ENCODE results near the gene SUN2. TPM values are rescaled to one million over a fixed set of nuclear protein-coding genes. Genes with fewer than 3 reads are reported as not detected.

SUN2 gene
- polyA plus RNA-seq, 3 donors: 95.8 to 159 (median 97.8) TPM

GRCh38 chr22:38705235-38706100 lies 50.3 kb downstream of the SUN2 start, which contains the start of gene GTPBP1:
Gene GTPBP1, plus strand, starts transcription at chr22:38705944. Its CDS starts 12 bp downstream, at chr22:38705956.
- Histone ChIP-seq H3K9me3 (replicated peaks in 1 of 2; ENCODE audit: control insufficient read depth in 1 of 2, insufficient read depth in 1 of 2, low read length in 2 of 2) (no peaks in the 10 kb centered on the region), H2AFZ (ENCODE audit: insufficient read depth, low read depth, low read length, poor library complexity, severe bottlenecking) (peak within 1 kb of the TSS; percentile 44), H3K4me1 (ENCODE audit: control insufficient read depth in 1 of 2, insufficient read depth in 2 of 2, low read length in 2 of 2) (peaks cover 47 to 53% of the 10 kb centered on the region in 2 donors), H3K4me2 (replicated peaks; ENCODE audit: extremely low read depth, low read length, poor library complexity, severe bottlenecking) (peak within 1 kb of the TSS; percentile 88), H3K36me3 (replicated peaks in 1 of 2; ENCODE audit: control insufficient read depth in 1 of 2, insufficient read depth in 2 of 2, low read length in 2 of 2) (peaks cover 0 to 11% of the 10 kb centered on the region in 2 donors), H3K79me2 (ENCODE audit: insufficient read depth, low read length) (peaks cover 48% of the 10 kb centered on the region), H3K9ac (ENCODE audit: insufficient read depth, low read length, poor library complexity, severe bottlenecking) (peak within 1 kb of the TSS; percentile 94), H4K20me1 (ENCODE audit: insufficient read depth, low read length) (peaks cover 41% of the 10 kb centered on the region), H3K27me3 (ENCODE audit: control insufficient read depth in 2 of 2, insufficient read depth in 2 of 2, low read length in 2 of 2) (peaks cover 0 to 2% of the 10 kb centered on the region in 2 donors), H3K4me3 (replicated peaks in 1 of 3; ENCODE audit: low read depth in 2 of 3, low read length in 3 of 3) (peak within 1 kb of the TSS; percentile 87 to 98 (median 88)), H3K27ac (ENCODE audit: low read depth in 1 of 2, low read length in 2 of 2) (peak within 1 kb of the TSS; percentile 62 to 85)
- peaks cover 7 to 13% of the 10 kb centered on the region in 2 donors for H3K36me3 Mint-ChIP-seq
- DNase-seq: peak; percentile 100
- peak within 1 kb of the TSS; percentile 94 to 97 (median 95) for H3K27ac Mint-ChIP-seq
- H3K9me3 Mint-ChIP-seq: no peaks in the 10 kb centered on the region
- 0% methylated on average over 55 of the region's 55 CpGs for WGBS (ENCODE audit: insufficient coverage)
- peaks cover 50% of the 10 kb centered on the region for H3K4me1 Mint-ChIP-seq
- peaks cover 5 to 13% (median 8%) of the 10 kb centered on the region in 3 donors for H3K27me3 Mint-ChIP-seq (ENCODE audit: low read depth in 3 of 3)
- intact Hi-C loops (cut with micrococcal nuclease): loop anchor here (5.0 kb wide), 2 partner anchors 47 to 52 kb away; partner anchors contain the start of gene SUN2 (in 1 of the 2)
- TF ChIP-seq, protein P1, sequence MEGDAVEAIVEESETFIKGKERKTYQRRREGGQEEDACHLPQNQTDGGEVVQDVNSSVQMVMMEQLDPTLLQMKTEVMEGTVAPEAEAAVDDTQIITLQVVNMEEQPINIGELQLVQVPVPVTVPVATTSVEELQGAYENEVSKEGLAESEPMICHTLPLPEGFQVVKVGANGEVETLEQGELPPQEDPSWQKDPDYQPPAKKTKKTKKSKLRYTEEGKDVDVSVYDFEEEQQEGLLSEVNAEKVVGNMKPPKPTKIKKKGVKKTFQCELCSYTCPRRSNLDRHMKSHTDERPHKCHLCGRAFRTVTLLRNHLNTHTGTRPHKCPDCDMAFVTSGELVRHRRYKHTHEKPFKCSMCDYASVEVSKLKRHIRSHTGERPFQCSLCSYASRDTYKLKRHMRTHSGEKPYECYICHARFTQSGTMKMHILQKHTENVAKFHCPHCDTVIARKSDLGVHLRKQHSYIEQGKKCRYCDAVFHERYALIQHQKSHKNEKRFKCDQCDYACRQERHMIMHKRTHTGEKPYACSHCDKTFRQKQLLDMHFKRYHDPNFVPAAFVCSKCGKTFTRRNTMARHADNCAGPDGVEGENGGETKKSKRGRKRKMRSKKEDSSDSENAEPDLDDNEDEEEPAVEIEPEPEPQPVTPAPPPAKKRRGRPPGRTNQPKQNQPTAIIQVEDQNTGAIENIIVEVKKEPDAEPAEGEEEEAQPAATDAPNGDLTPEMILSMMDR (IDR thresholded peaks at IDR 0.05): no peak
- peak within 1 kb of the TSS; percentile 92 for H3K4me3 Mint-ChIP-seq

- no peaks in the 10 kb centered on the region for H3K9me3 Mint-ChIP-seq
- H3K4me3 ChIP-seq (replicated peaks in 1 of 3; ENCODE audit: low read depth in 2 of 3, low read length in 3 of 3): peak overlapping the region; percentile 22 to 63 (median 44)
- H3K9me3 ChIP-seq (replicated peaks in 1 of 2; ENCODE audit: control insufficient read depth in 1 of 2, insufficient read depth in 1 of 2, low read length in 2 of 2): no peaks in the 10 kb centered on the region
- H3K27me3 Mint-ChIP-seq (ENCODE audit: low read depth in 3 of 3): peaks cover 6 to 13% (median 8%) of the 10 kb centered on the region in 3 donors
- peak overlapping the region; percentile 7 for H2AFZ ChIP-seq (ENCODE audit: insufficient read depth, low read depth, low read length, poor library complexity, severe bottlenecking)
- H3K27ac Mint-ChIP-seq: peak overlapping the region; percentile 94 to 97 (median 95)
- 30% methylated on average over 6 of the region's 10 CpGs for WGBS (ENCODE audit: insufficient coverage)
- peaks cover 48% of the 10 kb centered on the region for H3K79me2 ChIP-seq (ENCODE audit: insufficient read depth, low read length)
- H3K4me1 Mint-ChIP-seq: peaks cover 53% of the 10 kb centered on the region
- peak overlapping the region; percentile 22 for H3K9ac ChIP-seq (ENCODE audit: insufficient read depth, low read length, poor library complexity, severe bottlenecking)
- peak overlapping the region; percentile 74 to 83 for H3K4me3 Mint-ChIP-seq
- peaks cover 2 to 13% of the 10 kb centered on the region in 2 donors for H3K36me3 Mint-ChIP-seq
- peak in 1 of 3 donors; percentile 34 for DNase-seq
- H4K20me1 ChIP-seq (ENCODE audit: insufficient read depth, low read length): peaks cover 34% of the 10 kb centered on the region
- H3K27ac ChIP-seq (ENCODE audit: low read depth in 1 of 2, low read length in 2 of 2): peak overlapping the region; percentile 62 to 79
- peaks cover 50 to 56% of the 10 kb centered on the region in 2 donors for H3K4me1 ChIP-seq (ENCODE audit: control insufficient read depth in 1 of 2, insufficient read depth in 2 of 2, low read length in 2 of 2)
- intact Hi-C loops (cut with micrococcal nuclease): loop anchor here (5.0 kb wide), 2 partner anchors 48 to 53 kb away; partner anchors contain the start of gene SUN2 (in 1 of the 2)
- H3K36me3 ChIP-seq (replicated peaks in 1 of 2; ENCODE audit: control insufficient read depth in 1 of 2, insufficient read depth in 2 of 2, low read length in 2 of 2): peaks cover 0 to 4% of the 10 kb centered on the region in 2 donors
- H3K27me3 ChIP-seq (ENCODE audit: control insufficient read depth in 2 of 2, insufficient read depth in 2 of 2, low read length in 2 of 2): peaks cover 0 to 2% of the 10 kb centered on the region in 2 donors
- TF ChIP-seq, protein P1 (IDR thresholded peaks at IDR 0.05): no peak
- H3K4me2 ChIP-seq (replicated peaks; ENCODE audit: extremely low read depth, low read length, poor library complexity, severe bottlenecking): peak overlapping the region; percentile 68
These were observed 51.1 kb downstream of the SUN2 start for GRCh38 chr22:38704654-38705234.
